ENCODE results near the gene SKP2.
A peak's percentile ranks its signal among the peaks of the same experiment; 100 is the strongest.
"Not testable (repeated sequence)": the region's sequence is repeated elsewhere in the genome, so short reads cannot be mapped to it uniquely, and the experiment has no call there.

SKP2 gene

GRCh38 chr5:36151434-36152323, at the start of gene SKP2, which contains the start of gene LMBRD2:
TSS of gene SKP2 (plus strand) at chr5:36152111. CDS start at chr5:36152263, 152 bp downstream.
TSS of gene LMBRD2 (minus strand) at chr5:36151887. CDS start at chr5:36143349, 8,538 bp downstream.
- DNase-seq = peak; percentile 92 to 98

- DNase-seq = no peak
These were observed 46.1 kb upstream of the SKP2 start for GRCh38 chr5:36105819-36106218.

DNA sequence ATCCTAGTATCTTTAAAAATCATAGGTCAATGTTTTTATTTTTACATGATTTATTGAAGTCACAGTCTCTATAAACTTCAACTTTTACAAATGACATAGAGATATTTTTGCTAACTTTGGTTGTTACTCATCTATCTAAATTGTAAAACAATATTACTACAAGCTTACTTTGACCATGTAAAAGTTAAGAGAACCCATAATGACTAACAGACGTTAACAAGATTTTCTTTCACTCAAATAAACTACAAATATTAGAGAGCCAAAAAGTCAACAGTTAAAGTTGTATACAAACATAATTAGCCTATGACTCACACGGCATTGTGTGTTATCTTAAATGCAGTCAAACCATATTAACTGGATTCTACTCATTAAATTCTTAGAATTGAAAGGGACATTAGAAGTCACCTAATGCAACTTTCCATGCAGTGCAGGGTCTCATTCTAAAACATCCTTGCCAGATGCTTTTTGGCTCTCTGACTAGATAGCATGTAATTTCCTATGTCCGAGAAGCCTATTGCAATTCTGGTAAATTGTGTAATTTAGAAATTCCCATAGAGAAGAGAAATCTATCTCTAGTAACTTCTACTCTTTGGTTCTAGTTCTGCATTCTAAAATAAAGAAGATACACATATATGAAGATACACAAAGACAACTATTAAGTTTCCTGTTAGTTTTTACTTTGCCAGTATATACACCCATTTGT, 43.0 kb upstream of the SKP2 start:
- no peak for DNase-seq

DNA sequence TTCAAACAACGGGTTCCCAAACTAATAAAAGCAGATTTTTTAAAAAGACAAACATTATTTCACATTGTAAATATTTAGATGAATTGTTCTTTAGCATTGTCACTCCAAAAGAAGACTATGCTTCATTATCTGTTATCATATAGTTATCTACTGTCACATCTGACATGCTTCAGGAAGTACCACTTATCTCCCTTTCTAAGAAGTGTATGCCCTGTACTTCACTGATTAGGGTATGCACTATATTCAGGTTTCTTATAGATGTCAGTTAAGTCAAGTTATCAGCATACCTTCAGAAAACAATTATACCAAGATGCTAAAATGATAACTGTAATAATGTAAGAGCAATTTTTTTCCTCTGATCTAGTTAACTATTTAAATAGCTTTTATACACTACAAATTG, 40.7 kb upstream of the SKP2 start:
- DNase-seq = no peak

DNA sequence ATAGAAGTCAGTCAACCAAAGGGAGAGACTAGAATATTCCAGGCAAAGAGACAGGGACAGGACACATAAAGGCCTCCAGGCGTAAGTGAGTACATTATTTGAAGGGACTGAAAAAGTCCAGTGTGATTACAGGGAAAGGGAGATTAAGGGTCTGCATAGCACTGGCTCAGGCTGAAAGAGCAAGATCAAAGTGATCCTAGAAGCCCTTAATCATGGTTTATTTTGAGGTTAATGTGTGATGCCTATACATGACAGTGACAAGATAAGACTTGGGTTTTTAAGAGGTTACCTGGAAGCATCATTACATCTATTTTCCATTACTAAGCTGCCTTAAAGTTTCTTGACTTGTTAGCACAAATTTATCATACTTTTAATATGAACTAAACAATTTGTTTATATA, 26.0 kb upstream of the SKP2 start:
- no peak for DNase-seq

GRCh38 chr5:36128795-36129194, 23.1 kb upstream of the SKP2 start:
- no peak for DNase-seq

GRCh38 chr5:36129666-36130065, 22.2 kb upstream of the SKP2 start:
- not testable (repeated sequence) for DNase-seq

GRCh38 chr5:36133009-36133408, 18.9 kb upstream of the SKP2 start:
- DNase-seq = not testable (repeated sequence)

DNA sequence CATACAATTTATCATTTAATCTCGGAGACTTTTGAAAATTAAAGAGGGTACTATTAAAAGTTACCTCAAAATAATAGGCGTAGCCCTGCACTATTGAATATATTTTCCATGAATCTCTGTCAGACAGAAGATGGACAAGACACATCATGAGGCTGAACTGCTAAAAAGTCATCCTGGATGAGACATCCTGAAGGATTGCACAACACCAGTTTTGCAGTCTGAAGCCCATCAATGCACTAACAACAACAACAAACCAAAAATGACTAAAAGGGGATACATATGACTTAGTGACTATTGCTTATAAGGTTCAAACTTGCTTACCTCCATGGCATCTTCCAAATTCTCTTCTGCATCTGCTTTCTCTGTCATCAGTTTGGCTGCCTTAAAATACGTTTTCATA, 15.9 kb upstream of the SKP2 start:
- DNase-seq = no peak

GRCh38 chr5:36136581-36136980, 15.3 kb upstream of the SKP2 start:
- DNase-seq = no peak

DNA sequence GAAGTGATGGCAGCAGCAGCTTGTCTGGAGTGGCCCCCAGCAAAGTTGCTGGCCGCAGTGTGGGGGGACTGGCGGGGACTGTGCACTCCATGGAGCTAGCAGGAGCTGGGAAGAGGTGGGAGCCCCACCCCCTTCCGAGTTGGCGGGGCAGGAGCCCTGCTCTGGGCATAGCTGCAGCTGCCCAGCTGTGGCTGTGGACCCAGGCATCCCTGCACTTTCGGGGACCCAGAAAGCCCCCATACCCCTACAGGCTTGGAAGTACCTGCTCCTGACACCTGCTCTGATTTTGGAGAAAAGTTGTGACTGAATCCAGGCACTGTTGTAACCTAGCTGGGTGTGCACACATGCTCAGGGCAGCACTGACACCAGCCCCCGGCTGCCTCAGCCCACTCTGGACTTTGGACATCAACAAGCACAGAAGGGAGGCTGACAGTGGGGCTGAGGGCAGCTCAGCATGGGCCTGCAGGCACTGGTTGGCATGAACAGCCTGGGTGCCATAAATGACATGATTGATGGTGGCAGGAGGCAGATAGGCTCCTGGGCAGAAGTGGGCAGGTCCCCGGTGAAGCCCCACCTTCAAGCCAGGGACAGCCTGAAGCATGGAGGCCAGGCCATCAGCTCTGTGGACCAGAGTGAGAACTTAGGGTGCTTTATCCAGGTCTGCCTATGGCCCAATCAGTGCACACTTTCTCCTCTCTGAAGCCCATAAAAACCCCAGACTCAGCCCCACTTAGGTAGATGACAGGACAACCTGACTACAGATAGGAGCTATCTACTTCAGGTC, 12.8 kb upstream of the SKP2 start:
- DNase-seq = no peak

- no peak for DNase-seq
These were observed 6.6 kb upstream of the SKP2 start for GRCh38 chr5:36145311-36145710.

DNA sequence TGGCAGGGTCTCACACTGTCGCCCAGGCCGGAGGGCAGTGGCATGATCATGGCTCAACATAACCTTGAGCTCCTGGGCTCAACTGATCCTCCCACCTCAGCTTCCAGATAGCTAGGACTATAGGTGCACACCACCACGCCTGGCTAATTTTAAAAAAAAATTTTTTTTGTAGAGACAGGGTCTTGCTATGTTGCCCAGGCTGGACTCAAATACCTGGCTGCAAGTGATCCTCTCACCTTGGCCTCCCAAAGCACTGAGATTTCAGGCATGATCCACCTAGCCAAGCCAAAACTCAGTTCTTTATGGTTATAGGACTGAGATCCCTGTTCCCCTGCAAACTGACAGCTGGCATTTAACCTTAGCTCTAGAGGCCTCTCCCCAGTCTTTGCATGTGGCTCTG, 5.5 kb upstream of the SKP2 start:
- no peak for DNase-seq

DNA sequence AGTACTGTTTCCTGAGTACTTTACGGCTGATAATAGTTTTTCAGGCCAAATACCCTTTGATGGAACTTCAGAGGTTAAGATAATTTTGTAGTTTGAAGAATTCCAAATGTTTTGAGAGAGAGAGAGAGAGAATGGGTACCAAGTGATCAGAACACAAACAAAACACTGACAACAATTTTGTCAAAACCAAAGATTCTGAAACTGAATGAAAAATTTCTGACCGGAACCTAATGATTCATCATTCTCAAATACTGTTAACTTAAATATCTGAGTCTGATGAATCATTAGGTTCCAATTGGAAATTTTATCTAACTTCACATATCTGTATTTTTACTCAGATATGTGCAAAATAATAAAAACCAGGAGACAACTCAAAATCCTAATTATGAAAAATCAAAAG, 4.2 kb upstream of the SKP2 start:
- DNase-seq = no peak

- DNase-seq = peak in 1 of 2 experiments; percentile 9
These were observed 1.1 kb upstream of the SKP2 start for GRCh38 chr5:36150676-36151433.

GRCh38 chr5:36152324-36153297, 700 bp downstream of the SKP2 start:
- DNase-seq = no peak

GRCh38 chr5:36153298-36153677, 1.4 kb downstream of the SKP2 start:
- no peak for DNase-seq

GRCh38 chr5:36153726-36154125, 1.8 kb downstream of the SKP2 start:
- no peak for DNase-seq

- no peak for DNase-seq
These were observed 3.4 kb downstream of the SKP2 start for GRCh38 chr5:36155291-36155690.

GRCh38 chr5:36156121-36156601, 4.2 kb downstream of the SKP2 start:
- no peak for DNase-seq

DNA sequence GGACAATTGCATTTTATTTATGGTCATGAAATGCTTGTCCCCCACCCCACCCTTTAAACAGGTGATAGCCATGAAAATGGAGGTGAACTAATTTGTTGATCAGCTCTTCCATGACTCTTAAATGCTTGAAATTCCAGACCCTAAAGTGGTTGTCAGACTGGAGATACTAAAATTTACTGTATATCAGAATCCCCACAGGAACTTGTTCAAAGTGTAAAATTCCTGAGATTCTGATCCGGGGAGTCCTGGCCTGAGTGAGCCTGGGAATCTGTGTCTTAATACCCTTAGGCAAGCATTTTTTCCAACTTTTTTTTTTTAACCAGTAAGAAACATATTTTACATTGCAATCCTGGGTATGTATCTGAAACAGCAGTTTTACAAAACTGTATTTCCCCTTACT, 4.7 kb downstream of the SKP2 start:
- no peak for DNase-seq

All from NCI-H187 (cell line).